Measurements from ENCODE around the gene BBS10.

GRCh38 chr12:76341436-76342030 lies 6.7 kb downstream of the BBS10 start:
- TF ChIP-seq CTCF (CRISPR knock-in tag; IDR thresholded peaks at IDR 0.05) (no peak), RELA (CRISPR knock-in tag; IDR thresholded peaks at IDR 0.05) (no peak), ZNF772 (CRISPR knock-in tag; IDR thresholded peaks at IDR 0.05) (no peak), ZNF550 (CRISPR knock-in tag; IDR thresholded peaks at IDR 0.05; ENCODE audit: borderline replicate concordance) (no peak), ELF4 (CRISPR knock-in tag; IDR thresholded peaks at IDR 0.05; ENCODE audit: borderline replicate concordance) (no peak), REST (IDR thresholded peaks at IDR 0.05; ENCODE audit: borderline replicate concordance in 1 of 2, low read depth in 1 of 2, low read length in 2 of 2) (no peak), LRRFIP1 (CRISPR knock-in tag; conservative IDR thresholded peaks at IDR 0.05) (no peak), SP2 (CRISPR knock-in tag; IDR thresholded peaks at IDR 0.05) (no peak), IRF1 (CRISPR knock-in tag; IDR thresholded peaks at IDR 0.05; ENCODE audit: low read depth) (no peak), ZNF263 (CRISPR knock-in tag; IDR thresholded peaks at IDR 0.05) (no peak)

Data from HepG2 (cell line).